ENCODE measurements around the gene TGFBRAP1.
"Not testable (repeated sequence)": the region's sequence is repeated elsewhere in the genome, so short reads cannot be mapped to it uniquely, and the experiment has no call there.

Gene TGFBRAP1

DNA sequence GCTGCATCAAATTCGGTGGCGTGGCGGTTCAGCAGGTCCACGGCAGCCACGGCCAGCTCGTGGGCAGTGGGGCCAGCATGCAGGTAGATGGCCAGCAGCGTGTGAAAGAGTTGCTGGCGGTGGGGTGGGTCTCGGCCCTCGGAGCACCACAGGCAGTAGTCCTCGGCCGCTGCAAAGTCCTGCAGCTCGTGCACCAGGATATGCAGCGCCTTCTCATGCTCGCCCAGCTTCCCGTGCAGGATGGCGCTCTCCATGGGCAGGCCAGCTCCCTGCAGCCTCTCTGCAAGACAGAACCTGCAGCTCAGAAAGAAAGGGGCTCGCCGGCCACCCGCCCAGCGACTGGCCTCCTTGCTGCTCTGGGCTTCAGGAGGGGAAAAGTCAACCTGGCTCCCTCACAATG is 60.1 kb downstream of the TGFBRAP1 start:
- DNase-seq: no peak

DNA sequence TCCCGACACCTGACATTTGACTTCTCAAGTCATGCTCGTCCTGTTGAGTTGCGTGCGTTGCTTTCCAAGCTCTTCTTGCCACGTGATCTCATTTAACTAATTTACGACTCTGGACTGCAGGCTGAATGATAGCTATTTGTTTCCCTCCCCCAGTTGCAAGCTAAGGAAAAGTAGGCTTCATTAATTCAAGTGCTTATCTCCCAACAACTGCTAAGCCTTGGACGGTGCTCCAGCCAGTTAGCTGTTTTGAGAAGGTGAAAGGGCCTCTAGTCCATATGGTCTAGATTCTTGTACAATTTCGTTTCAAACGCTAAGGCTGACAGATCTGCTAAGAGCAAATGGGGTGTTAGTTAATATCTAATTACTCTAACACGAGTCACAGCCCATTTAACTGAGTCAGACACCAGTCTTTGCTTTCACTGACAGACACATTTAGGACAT is 66.9 kb downstream of the TGFBRAP1 start:
- no peak for DNase-seq

DNA sequence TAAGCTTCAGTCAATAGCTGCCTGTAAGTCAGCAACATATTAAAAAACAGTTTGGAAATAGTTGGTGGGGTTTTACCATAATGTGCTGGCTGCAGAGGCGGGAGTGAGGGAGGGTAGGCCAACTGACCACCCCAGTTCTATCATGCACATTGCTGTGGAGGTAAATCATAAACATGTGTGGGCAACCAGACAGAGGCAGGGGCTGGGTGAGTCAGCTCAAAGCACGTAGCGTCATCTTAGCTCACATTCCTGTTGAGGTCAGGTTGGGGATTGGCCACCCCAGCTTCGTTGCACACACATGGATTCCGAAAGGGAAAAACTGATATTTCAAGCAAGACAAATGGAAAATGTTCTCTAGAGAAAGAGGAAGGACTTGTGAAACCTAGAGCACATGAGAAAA is 68.5 kb downstream of the TGFBRAP1 start:
- no peak for DNase-seq

DNA sequence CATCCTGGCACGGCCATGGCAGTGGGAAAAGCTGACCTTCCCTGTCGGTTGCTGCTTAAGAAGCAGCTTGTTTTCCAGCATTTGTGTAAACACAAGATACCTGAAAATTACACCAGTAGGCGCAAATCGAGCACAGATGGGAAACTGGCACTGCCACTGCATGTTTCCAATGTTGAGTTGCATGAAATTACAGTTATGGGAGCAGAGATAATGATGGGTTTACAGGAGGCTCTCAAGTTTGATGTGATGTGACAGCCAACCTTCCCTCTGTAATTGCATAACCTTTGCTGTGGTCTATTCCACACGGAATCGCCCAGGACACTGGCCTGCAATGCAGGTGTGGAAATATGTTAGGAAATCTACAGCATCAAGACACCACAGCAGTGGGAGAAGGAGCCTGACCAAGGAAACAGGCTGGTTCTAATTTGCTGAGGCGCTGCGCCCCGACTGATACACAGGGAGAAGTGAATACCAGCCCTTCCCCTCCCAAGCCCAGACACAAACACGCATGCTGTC is 70.6 kb downstream of the TGFBRAP1 start:
- no peak for DNase-seq

DNA sequence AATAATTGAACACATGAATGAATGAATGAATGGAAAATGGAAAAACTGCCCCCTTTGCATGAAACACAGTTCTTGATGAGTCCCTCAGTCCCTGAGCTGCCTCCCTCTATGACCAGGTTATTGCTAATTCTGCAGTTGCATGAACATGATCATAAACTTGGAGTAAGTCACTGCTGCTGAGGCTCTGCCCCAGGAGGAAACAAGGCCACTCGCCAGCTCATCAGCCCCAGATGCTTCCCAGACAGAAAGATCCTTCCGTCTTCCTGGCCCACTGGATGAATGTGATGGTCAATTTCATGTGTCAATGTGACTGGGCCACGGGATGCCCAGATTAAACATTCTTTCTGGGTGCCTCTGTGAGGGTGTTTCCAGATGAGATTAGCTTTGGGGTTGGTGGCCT is 71.6 kb downstream of the TGFBRAP1 start:
- no peak for DNase-seq

DNA sequence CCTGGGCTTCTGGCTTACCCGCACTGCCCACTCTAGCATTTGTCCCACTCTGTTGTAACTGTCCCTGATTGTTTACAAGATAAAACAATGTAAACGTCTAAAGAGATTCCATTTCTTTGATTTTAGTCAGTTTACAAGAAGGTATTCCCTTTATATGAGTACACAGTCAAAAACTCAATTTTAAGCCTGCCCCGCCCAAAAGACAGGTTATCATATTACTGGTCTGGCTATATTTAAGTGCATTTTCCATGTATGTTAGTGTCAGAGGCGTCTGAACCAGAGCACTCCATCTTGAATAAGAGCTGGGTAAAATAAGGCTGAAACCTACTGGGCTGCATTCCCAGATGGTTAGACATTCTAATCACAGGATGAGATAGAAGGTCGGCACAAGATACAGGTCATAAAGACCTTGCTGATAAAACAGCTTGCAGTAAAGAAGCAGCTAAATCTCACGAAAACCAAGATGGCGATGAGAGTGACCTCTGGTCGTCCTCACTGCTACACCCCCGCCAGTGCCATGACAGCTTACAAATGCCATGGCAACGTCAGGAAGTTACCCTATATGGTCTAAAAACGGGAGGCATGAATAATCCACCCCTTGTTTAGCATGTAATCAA is 73.0 kb downstream of the TGFBRAP1 start:
- no peak for DNase-seq

DNA sequence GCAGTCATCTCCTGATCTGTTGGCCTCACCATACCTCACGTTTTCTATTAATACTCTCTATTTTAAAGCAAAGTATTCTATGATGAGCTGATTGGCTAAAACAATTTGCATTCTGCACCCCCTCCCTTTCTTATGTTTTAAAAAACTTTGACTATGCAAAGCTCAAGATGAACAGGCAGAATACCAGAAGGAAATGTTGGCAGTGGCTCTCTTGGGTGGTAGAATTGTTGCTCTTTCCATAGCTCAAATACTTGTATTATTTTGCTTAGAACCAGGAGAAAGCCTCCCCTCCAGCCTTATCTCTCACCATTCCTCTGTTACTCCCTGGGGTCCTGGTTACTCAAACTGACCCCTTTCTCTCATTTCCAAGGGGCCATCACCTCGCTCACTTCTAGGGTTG is 73.6 kb downstream of the TGFBRAP1 start:
- no peak for DNase-seq

DNA sequence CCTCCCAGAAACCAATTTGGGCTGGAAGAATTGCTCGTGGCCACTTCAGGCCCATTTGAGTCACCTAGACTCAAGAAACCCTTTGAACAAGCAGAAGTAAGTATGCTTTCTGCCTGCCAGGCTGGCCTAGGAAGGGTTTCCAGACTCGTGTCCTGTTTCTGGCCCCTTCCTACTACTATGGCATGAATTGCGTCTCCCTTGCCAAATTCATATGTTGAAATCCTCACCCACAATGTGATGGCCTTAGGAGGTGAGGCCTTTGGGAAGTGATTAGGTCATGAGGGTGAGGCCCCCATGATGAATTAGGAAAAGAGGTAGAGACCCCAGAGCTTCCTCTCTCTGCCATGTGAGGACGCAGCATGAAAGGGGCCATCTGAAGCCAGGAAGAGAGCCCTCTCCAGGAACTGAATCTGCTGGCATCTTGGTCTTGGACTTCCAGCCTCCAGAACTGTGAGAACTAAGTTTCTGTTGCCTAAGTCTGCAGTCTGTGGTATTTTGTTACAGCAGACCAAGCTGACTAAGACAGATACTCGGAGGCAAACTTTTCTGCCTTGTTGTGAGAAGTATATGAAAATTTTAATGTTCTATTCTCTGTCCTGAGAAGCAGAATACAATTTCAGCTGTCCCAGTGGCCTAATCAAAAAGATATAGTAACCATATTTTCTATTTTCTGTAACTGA is 74.9 kb downstream of the TGFBRAP1 start:
- DNase-seq: no peak

DNA sequence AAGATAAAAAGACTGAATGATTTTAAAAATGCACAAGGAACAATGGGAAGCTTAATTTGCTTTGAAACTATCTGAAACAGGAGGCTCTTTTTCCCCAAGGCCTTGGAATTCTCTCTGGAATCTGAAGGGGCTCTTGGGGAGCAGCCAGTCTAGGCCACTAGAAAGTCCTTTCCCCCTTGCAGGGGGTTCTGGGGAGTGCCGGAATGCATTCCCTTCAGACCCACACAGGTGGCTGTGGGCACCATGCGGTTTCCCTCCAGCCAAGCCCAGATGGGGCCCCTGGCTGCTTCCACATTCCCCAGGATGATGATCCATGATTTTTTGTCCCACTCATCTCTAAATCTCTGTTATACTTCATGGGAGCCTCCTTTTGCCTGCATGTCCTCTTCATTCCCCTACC is 77.3 kb downstream of the TGFBRAP1 start:
- no peak for DNase-seq

DNA sequence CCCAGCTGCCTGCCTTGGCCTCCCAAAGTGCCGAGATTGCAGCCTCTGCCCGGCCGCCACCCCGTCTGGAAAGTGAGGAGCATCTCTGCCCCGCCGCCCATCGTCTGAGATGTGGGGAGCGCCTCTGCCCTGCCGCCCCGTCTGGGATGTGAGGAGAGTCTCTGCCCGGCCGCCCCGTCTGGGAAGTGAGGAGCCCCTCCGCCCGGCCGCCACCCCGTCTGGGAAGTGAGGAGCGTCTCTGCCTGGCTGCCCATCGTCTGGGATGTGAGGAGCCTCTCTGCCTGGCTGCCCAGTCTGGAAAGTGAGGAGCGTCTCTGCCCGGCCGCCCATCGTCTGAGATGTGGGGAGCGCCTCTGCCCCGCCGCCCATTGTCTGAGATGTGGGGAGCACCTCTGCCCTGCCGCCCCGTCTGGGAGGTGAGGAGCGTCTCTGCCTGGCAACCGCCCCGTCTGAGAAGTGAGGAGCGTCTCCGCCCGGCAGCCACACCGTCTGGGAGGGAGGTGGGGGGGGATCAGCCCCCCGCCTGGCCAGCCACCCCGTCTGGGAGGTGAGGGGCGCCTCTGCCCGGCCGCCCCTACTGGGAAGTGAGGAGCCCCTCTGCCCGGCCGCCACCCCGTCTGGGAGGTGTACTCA is 78.4 kb downstream of the TGFBRAP1 start:
- DNase-seq: not testable (repeated sequence)

DNA sequence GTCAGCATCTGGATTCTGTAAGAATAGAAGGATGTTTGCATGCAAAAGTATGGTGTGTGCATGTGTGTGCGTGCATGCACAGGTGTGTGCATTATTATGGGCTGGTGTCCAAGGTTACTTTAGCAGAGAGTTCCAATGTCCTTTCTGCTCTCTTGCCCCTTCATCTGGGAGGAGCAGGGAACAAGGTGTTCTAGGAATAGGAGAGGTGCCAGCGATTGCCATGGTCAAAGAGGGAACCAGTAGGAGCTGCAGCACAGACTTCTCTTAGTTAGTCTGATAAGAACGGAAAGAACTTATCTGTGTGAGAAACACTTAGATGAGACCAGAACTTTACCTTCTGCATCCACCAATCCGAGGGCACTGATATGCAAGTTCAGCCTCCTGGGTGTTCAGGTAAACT is 79.6 kb downstream of the TGFBRAP1 start:
- no peak for DNase-seq

DNA sequence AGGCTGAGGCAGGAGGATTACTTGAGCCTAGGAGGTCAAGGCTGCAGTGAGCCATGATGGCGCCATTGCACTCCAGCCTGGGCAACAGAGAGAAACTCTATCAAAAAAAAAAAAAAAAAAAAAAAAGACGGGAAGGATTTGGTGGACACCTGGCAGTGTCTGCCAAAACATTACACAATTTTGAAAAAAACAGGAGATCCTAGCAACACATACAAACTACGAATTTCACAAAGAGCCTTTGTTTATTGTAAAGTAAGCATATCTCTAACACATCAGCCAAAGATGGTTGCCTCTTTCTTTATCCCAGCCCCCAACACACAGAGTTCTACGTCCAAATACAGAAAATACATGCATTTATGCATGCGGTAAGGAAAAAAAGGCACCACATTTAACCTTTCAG is 80.4 kb downstream of the TGFBRAP1 start:
- no peak for DNase-seq

DNA sequence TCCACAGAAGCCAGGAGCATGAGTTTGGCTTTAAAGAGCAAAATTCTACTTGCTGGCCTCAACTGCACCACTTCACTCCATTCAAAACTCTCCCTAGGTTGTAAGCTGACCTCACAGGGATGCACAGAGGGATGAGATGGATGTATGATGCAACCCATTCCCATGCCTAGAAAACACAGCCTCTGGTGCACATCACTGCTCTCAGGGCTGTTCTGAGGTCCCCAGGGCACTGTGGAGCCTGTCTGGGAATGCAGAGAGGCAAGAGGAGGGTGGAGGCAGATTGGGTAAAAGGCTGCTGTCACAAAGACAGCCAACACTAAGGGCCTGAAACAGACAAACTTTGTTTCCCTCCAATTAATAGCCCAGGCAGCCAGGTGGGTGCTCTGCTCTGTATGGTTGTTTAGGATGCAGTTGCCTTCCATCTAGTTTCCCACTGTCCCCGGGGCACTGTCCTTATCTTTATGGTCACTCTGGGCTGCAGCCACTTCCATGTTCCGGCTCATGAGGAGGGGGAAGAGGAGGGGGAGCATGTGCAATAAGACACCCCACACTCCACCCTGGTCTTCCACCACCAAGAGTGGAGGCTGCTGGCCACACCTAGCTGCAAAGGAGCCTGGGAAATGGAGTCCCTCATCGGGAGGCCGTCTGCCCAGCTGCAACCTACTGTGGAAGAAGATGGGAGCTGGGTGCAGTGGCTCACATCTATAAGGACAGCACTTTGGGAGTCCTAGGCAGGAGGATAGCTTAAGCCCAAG is 81.0 kb downstream of the TGFBRAP1 start:
- no peak for DNase-seq

DNA sequence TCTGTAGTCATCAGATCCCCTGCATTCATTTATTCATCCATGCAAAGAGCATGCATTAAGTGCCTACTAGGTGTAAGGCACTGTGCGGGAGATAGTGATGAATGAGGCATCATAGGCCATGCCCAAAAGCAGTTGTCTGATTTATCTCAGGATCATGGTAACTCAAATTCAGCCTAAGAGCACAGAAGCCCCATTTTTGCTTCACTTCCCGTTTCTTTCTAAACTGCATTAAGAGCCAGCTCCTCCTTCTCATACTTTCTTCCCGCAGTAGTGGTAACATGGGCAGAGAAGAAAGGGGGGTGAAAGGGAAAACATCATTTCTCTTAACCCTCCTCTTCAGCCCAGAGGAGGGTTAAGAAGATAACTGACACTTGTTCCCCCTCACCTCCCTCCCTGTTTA is 85.1 kb downstream of the TGFBRAP1 start:
- DNase-seq: no peak

DNA sequence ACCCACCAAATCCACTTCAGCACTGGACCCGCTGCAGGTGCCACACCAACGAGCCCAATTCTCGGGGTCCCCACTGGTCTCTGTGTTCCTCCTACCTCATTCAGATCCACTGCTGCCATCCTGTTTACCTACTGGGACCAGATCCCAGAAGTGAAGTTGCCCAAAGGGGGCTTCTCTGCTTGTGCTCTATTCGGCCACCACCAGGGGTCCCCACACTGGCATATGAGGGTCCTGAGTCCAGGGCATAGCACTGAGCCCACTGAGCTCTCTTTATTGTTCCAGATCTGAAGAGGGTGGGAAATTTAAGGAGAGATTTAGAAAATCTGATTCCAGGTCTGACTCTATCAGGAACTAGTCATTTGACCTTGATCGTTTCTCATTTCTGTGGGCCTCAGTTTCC is 85.6 kb downstream of the TGFBRAP1 start:
- DNase-seq: no peak

DNA sequence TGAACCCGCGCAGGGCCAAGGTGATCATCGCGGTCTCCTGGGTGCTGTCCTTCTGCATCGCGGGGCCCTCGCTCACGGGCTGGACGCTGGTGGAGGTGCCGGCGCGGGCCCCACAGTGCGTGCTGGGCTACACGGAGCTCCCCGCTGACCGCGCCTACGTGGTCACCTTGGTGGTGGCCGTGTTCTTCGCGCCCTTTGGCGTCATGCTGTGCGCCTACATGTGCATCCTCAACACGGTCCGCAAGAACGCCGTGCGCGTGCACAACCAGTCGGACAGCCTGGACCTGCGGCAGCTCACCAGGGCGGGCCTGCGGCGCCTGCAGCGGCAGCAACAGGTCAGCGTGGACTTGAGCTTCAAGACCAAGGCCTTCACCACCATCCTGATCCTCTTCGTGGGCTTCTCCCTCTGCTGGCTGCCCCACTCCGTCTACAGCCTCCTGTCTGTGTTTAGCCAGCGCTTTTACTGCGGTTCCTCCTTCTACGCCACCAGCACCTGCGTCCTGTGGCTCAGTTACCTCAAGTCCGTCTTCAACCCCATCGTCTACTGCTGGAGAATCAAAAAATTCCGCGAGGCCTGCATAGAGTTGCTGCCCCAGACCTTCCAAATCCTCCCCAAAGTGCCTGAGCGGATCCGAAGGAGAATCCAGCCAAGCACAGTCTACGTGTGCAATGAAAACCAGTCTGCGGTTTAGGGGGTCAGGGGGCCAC is 87.1 kb downstream of the TGFBRAP1 start:
- no peak for DNase-seq

DNA sequence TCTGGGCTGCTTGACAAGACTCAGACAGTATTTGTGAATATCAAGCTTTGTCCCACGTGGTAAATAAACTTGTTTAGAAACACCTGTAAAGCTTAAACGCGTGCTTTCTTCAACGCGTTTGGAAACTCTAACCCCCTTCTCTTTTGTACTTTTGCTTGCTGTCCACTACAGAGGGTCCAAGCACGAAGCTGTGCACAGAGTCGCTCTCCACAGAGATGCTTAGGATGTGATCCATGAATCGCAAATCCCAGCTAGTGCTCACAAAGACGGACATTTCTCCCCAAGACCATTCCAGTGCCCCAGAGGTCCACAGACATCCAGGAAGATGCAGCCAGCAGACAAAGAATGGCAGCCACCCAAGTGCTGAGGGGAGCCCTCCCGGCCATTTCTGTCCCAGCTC is 88.1 kb downstream of the TGFBRAP1 start, which contains the start of gene GPR45:
Gene GPR45, plus strand, starts transcription at position 301 of the 400 bp plus-strand sequence. CDS start 116 bp downstream, outside the sequence.
- DNase-seq: no peak

DNA sequence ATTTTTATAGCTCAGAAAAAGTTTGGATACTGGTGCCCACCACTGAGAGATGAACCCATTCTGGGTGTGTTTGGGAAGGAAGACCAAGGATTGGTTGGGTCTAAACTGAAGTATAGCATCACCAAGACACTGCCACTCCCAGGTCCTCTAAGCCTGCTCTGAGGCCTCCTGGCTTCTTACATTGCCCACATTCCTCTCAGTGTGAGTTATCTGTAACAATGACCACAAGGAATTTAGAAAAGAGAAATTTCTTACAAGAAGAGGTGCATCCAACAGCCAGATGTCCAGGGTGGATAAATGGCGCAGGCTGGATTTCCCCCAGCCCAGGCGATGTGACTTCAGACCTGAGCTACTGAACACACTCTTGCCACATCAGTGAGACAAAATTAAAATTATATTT is 89.6 kb downstream of the TGFBRAP1 start:
- no peak for DNase-seq

DNA sequence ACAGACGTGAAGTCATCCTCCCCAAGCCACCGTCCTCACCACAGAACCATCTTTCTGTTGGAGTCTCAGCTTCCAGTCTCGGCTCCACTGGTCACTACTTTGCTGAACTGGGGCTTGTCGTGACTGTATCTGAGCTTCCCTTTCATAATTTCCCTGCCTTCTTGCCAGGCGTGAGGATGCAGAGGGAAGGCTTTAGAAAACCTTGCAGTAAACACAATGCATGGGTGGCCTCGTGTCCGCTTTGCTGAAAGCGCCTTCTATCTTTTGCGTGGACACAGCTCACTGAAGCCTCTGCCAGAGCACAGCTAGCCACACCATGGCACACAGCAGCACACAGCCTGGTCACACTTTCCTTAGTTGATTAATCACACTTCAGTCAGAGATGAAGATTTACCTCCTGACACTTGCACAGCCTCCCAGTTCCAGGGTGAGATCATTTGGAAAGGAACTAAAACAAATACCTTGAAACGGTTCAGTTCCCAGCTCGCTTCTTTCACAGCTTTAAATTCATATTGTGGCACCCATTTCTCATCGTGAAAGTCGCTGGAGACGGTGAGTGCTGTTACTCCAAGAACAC is 90.8 kb downstream of the TGFBRAP1 start:
- no peak for DNase-seq

DNA sequence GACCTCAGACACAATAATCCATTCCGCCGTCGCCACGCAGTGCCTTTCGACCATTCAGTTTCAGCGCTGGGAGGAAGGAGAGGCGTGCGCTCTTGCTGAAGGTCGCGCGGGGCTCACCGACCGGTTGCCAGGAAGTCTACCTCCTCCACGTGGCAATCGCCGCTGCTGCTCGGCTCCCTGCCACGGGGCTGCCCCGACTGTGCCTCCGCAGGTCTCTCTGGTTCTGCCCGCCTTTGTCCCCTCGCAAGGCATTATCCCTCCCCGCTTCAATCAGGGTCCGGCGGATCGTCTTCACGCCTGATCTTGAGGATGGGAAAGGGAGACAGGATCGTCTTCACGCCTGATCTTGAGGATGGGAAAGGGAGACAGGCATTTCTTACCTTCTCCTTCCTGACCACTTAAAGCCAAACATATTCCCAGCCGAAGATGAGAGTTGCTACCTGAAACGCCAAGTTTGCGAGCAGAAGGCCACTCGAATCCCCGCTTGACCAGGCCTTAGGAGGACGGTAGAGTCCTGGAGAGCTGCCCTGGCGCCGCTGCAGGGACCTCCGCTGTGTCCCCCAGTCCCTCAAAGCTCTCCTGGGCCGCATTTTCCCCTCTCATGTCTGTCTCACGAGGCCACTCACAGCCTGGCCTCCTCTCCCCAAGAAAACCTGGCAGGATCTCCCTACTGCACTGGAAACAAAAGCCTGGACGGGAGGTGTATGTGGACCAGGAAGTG is 92.3 kb downstream of the TGFBRAP1 start:
- DNase-seq: no peak

DNA sequence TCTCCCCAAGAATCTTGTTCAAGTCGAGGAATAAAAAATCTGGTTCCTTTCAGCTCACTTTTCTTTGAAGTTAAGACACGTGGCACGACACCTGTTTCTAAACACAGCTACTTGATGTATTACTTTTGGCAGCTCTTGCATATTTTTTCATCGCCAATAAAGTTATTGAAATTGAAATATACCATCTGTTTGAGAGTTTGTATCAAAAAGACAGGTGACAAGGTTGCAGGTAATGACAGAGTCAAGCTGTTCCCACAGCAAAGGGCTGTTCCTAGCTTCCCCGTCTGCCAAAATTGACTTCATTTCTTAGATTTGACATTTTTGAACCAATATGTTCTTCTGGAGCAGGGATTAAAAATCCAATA is 93.5 kb downstream of the TGFBRAP1 start:
- no peak for DNase-seq

Data from T-helper 9 cell (primary cell).